GM10248 (cell line): Measurements from ENCODE around the gene ZDHHC23.
A peak's percentile ranks its signal among the peaks of the same experiment; 100 is the strongest.

ENCODE experiments used
- CTCF ChIA-PET: fragments of 300-600 bp; sonication (Branson Sonifier 250); formaldehyde crosslinking; extraction: SDS; loops from one replicate; lab custom pipeline; 2021; ENCODE audit warnings: antibody characterized with exemption; lab: Yijun Ruan, JAX
- POLR2A ChIA-PET: fragments of 350-650 bp; sonication (Branson Sonifier 250); formaldehyde crosslinking; extraction: SDS; loops from one replicate; lab custom pipeline; 2020; ENCODE audit warnings: antibody characterized with exemption; lab: Yijun Ruan, JAX
- DNase-seq: peaks from one replicate; pipeline ENCODE4 v3.0.0; 2012; ENCODE audit errors: extremely low spot score
- TF ChIP-seq, protein P1 (sequence below): IDR thresholded peaks from 2 replicates; pipeline ENCODE4 v1.5.1; 2012; ENCODE audit warnings: mild to moderate bottlenecking, low read depth; ENCODE audit errors: extremely low read depth, missing control alignments, control extremely low read depth

ZDHHC23 gene

GRCh38 chr3:113914646-113915045 lies 33.2 kb upstream of the ZDHHC23 start:
- ChIA-PET CTCF (interaction anchor here (1.4 to 3.0 kb wide), 5 partner anchors 49 to 179 kb away, joined by 3 to 20 read pairs (median 9); partner anchors contain the start of gene GRAMD1C), POLR2A (no interaction called here)
- TF ChIP-seq, protein P1, sequence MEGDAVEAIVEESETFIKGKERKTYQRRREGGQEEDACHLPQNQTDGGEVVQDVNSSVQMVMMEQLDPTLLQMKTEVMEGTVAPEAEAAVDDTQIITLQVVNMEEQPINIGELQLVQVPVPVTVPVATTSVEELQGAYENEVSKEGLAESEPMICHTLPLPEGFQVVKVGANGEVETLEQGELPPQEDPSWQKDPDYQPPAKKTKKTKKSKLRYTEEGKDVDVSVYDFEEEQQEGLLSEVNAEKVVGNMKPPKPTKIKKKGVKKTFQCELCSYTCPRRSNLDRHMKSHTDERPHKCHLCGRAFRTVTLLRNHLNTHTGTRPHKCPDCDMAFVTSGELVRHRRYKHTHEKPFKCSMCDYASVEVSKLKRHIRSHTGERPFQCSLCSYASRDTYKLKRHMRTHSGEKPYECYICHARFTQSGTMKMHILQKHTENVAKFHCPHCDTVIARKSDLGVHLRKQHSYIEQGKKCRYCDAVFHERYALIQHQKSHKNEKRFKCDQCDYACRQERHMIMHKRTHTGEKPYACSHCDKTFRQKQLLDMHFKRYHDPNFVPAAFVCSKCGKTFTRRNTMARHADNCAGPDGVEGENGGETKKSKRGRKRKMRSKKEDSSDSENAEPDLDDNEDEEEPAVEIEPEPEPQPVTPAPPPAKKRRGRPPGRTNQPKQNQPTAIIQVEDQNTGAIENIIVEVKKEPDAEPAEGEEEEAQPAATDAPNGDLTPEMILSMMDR, result no peak
- DNase-seq, result no peak

DNA sequence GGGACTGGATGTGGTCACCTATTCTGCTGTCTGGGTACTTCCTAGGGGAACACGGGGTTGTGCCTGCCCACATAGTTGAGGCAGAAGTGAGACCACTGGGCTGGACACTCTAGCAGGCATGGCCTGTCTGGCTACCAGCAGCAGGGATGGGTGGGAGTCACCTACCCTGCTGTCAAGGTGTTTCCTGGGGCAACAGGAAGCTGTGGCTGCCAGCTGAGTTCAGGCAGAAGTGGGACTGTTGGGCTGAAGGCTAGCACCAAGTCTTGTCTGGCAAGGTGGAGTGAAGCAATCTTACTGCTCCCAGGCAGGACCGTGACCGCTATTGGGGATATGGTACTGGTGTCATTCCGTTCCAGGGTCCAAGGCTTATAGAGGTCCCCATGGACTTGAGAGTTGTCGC lies 20.3 kb upstream of the ZDHHC23 start:
- no peak for DNase-seq
- POLR2A ChIA-PET, result no interaction called here
- TF ChIP-seq, protein P1, result no peak
- CTCF ChIA-PET, result interaction anchor here (0.9 kb wide), 2 partner anchors 9 to 11 kb away, joined by 3 read pairs; no protein-coding TSS in a partner anchor

DNA sequence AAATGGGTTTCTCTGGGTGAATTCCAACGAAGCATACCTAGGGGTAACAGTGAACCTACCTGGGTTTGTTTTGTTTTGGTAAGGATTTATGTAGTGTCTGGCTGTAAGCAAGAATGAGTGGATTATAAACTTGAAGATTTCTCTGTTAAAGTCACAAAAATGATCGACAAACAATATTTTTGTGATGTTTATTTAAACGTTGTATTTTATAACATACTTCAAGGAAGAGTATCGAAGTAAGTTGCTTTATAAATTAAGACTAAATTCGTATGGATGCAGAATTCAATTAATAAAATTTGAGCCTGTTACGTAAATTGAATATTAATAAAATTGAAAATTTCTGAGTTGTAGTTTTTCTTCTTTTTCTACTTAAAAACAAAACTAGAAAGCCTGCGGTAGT lies 982 bp upstream of the ZDHHC23 start:
- no peak for DNase-seq
- POLR2A ChIA-PET, result no interaction called here

DNA sequence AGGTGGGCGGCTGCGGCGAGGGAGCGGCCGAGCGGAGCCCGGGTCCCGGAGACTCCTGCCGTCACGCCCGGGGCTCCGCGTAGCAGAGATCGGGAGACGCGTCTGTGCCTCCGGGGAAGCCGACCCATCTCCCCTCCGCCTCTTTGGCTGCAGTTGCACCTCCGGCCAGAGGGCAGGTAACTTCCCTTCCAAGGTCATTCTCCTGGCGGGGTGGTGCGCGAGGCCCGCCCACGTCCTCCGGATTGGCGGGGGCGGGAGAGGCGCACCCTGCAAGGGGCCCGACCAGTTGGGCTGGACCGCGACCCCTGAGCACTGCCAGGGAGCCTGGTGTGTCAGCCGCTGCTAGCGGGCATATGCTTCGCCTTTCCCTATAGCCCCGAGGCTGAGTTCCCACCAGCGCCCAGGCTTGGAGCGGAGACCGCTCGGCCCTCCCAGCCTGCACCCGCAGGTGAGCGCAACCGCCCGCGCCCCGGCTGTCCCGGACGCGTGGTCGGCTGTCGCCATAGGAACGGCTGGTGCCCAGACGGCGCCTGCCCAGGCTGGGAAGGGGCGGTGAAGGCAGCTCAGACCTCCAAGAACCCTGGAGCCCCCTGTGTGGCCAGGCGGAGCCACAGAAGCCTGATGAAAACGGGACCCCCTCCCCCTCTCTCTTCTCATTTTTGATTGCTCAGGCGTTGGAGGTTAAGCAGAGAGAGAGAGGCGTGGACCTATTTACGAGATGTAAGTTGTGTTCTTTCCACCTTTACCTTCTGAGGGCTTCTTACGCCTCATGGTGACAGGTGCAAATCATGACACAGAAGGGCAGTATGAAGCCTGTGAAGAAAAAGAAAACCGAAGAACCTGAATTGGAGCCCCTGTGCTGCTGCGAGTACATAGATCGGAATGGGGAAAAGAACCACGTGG lies 453 bp downstream of the ZDHHC23 start:
- TF ChIP-seq, protein P1, result no peak
- CTCF ChIA-PET, result no interaction called here
- POLR2A ChIA-PET, result no interaction called here
- peak; percentile 71 for DNase-seq

More for the DNA sequence above, 982 bp upstream of the ZDHHC23 start:
- TF ChIP-seq, protein P1, result no peak
- CTCF ChIA-PET, result interaction anchor here (1.1 kb wide), 1 partner anchor 11 kb away, joined by 5 read pairs; no protein-coding TSS in a partner anchor

- no peak for DNase-seq
- TF ChIP-seq, protein P1, result no peak
- POLR2A ChIA-PET, result no interaction called here
- CTCF ChIA-PET, result interaction anchor here (1.4 kb wide), 1 partner anchor 128 kb away, joined by 3 read pairs; no protein-coding TSS in a partner anchor
Observed at GRCh38 chr3:113952921-113953320, 5.1 kb downstream of the ZDHHC23 start.

DNA sequence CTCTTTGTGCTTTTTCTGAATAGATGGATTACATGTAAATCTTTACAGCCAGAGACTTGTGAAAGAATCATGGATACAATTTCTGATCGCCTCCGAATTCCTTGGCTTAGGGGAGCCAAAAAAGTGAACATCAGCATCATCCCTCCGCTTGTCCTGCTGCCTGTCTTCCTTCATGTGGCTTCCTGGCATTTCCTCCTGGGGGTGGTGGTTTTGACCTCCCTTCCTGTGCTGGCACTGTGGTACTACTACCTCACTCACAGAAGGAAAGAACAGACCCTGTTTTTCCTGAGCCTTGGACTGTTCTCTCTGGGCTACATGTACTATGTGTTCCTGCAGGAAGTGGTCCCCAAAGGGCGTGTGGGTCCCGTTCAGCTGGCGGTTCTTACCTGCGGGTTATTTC lies 5.9 kb downstream of the ZDHHC23 start:
- TF ChIP-seq, protein P1, result no peak
- POLR2A ChIA-PET, result no interaction called here
- DNase-seq, result no peak
- CTCF ChIA-PET, result interaction anchor here (1.4 kb wide), 1 partner anchor 129 kb away, joined by 3 read pairs; no protein-coding TSS in a partner anchor
